OCI-LY1 (cell line): ENCODE data around the gene C10orf120.

Experiments
- H2AFZ ChIP-seq: fragments of 200-600 bp; sonication (generic), shearing (Covaris generic); 2 replicates; pipeline ENCODE4 v1.6.0; 2014; ENCODE audit warnings: antibody characterized with exemption, mild to moderate bottlenecking, low read length
- H3F3A ChIP-seq: fragments of 200-600 bp; sonication (generic), shearing (Covaris generic); 2 replicates; pipeline ENCODE4 v1.6.0; 2014; ENCODE audit warnings: mild to moderate bottlenecking, antibody characterized with exemption, low read length, moderate library complexity; ENCODE audit not compliant: insufficient read depth
- H3K27ac ChIP-seq: fragments of 200-600 bp; sonication (generic); 2 replicates; pipeline ENCODE4 v1.5.1; 2014; ENCODE audit warnings: low read length, mixed run types, mild to moderate bottlenecking, low read depth; ENCODE audit not compliant: poor library complexity, severe bottlenecking
- H3K27me3 ChIP-seq: fragments of 200-600 bp; sonication (generic); 2 replicates; pipeline ENCODE4 v1.6.0; 2014; ENCODE audit warnings: antibody characterized with exemption, mild to moderate bottlenecking, low read length, moderate library complexity; ENCODE audit not compliant: insufficient read depth
- H3K36me3 ChIP-seq: fragments of 200-600 bp; sonication (generic); 2 replicates; pipeline ENCODE4 v1.6.1; 2014; ENCODE audit warnings: mild to moderate bottlenecking, antibody characterized with exemption, low read length, moderate library complexity, mixed read lengths; ENCODE audit not compliant: insufficient read depth
- H3K4me1 ChIP-seq: fragments of 200-600 bp; sonication (generic); 2 replicates; pipeline ENCODE4 v1.5.1; 2014; ENCODE audit warnings: mild to moderate bottlenecking, low read length, moderate library complexity; ENCODE audit not compliant: insufficient read depth, severe bottlenecking
- H3K4me2 ChIP-seq: fragments of 200-600 bp; sonication (generic), shearing (Covaris generic); 2 replicates; pipeline ENCODE4 v1.6.1; 2014; ENCODE audit warnings: low read length
- H3K4me3 ChIP-seq: fragments of 200-600 bp; sonication (generic); 2 replicates; pipeline ENCODE4 v1.5.1; 2014; ENCODE audit warnings: low read length, low read depth, mild to moderate bottlenecking, mixed read lengths; ENCODE audit not compliant: poor library complexity, severe bottlenecking
- H3K79me2 ChIP-seq: fragments of 200-600 bp; shearing (Covaris generic); 2 replicates; pipeline ENCODE4 v1.6.1; 2016; ENCODE audit warnings: mixed run types, low read length, mixed read lengths; ENCODE audit not compliant: insufficient read depth
- H3K9ac ChIP-seq: fragments of 200-600 bp; sonication (generic), shearing (Covaris generic); 2 replicates; pipeline ENCODE4 v1.6.1; 2014; ENCODE audit warnings: mild to moderate bottlenecking, low read length, mixed read lengths
- H3K9me2 ChIP-seq: fragments of 200-600 bp; sonication (generic), shearing (Covaris generic); 2 replicates; pipeline ENCODE4 v1.6.1; 2014; ENCODE audit warnings: low read depth, mild to moderate bottlenecking, low read length, mixed read lengths
- H3K9me3 ChIP-seq: fragments of 200-600 bp; shearing (Covaris generic); 2 replicates; pipeline ENCODE4 v1.6.1; 2014; ENCODE audit warnings: low read length, mixed read lengths
- H4K20me1 ChIP-seq: fragments of 200-600 bp; sonication (generic), shearing (Covaris generic); 2 replicates; pipeline ENCODE4 v1.6.0; 2016; ENCODE audit warnings: mild to moderate bottlenecking, low read length; ENCODE audit not compliant: insufficient read depth
- CTCF ChIP-seq: fragments of 200-600 bp; sonication (generic), shearing (Covaris generic); IDR thresholded peaks from 2 replicates; pipeline ENCODE4 v1.5.1; 2017; ENCODE audit warnings: mild to moderate bottlenecking, antibody characterized with exemption, low read length, moderate library complexity, mixed read lengths
- EZH2 ChIP-seq: fragments of 200-600 bp; sonication (generic), shearing (Covaris generic); IDR thresholded peaks from 2 replicates; pipeline ENCODE4 v1.8.0; 2017; ENCODE audit warnings: borderline replicate concordance, mixed run types, mild to moderate bottlenecking, antibody characterized with exemption, low read length, moderate library complexity, mixed read lengths

Gene C10orf120

GRCh38 chr10:122671355-122671754, 28.3 kb downstream of the C10orf120 start:
- H3K4me3 ChIP-seq: no peak overlapping the region
- H3K9me3 ChIP-seq: no peaks in the 10 kb centered on the region
- no peaks in the 10 kb centered on the region for H3K27me3 ChIP-seq
- no peaks in the 10 kb centered on the region for H3K36me3 ChIP-seq
- no peak overlapping the region for H3K27ac ChIP-seq
- no peaks in the 10 kb centered on the region for H3K9me2 ChIP-seq
- H3K9ac ChIP-seq: no peak overlapping the region
- no peaks in the 10 kb centered on the region for H4K20me1 ChIP-seq
- no peaks in the 10 kb centered on the region for H3F3A ChIP-seq
- no peaks in the 10 kb centered on the region for H3K79me2 ChIP-seq
- H2AFZ ChIP-seq: no peak overlapping the region
- no peaks in the 10 kb centered on the region for H3K4me1 ChIP-seq
- TF ChIP-seq EZH2 (no peak), CTCF (no peak)
- no peak overlapping the region for H3K4me2 ChIP-seq

- no peaks in the 10 kb centered on the region for H3K9me3 ChIP-seq
- no peaks in the 10 kb centered on the region for H3F3A ChIP-seq
- no peak overlapping the region for H3K27ac ChIP-seq
- no peaks in the 10 kb centered on the region for H3K27me3 ChIP-seq
- H3K4me1 ChIP-seq: no peaks in the 10 kb centered on the region
- no peak overlapping the region for H2AFZ ChIP-seq
- no peak overlapping the region for H3K4me3 ChIP-seq
- no peak overlapping the region for H3K9ac ChIP-seq
- TF ChIP-seq CTCF: no peak
- TF ChIP-seq EZH2: no peak
- no peak overlapping the region for H3K4me2 ChIP-seq
- no peaks in the 10 kb centered on the region for H4K20me1 ChIP-seq
- no peaks in the 10 kb centered on the region for H3K9me2 ChIP-seq
- no peaks in the 10 kb centered on the region for H3K36me3 ChIP-seq
- no peaks in the 10 kb centered on the region for H3K79me2 ChIP-seq
These were observed 29.8 kb downstream of the C10orf120 start for GRCh38 chr10:122669842-122670241.

- Histone ChIP-seq H3K79me2 (no peaks in the 10 kb centered on the region), H3K4me2 (no peak overlapping the region), H3K27me3 (no peaks in the 10 kb centered on the region), H3K36me3 (no peaks in the 10 kb centered on the region), H3F3A (no peaks in the 10 kb centered on the region), H2AFZ (no peak overlapping the region), H3K9me3 (no peaks in the 10 kb centered on the region), H4K20me1 (no peaks in the 10 kb centered on the region), H3K9me2 (no peaks in the 10 kb centered on the region), H3K27ac (no peak overlapping the region), H3K4me3 (no peak overlapping the region), H3K9ac (no peak overlapping the region), H3K4me1 (no peaks in the 10 kb centered on the region)
- TF ChIP-seq CTCF (no peak), EZH2 (no peak)
These were observed 30.6 kb downstream of the C10orf120 start for GRCh38 chr10:122669045-122669444.
